CD4-positive, CD25-positive, alpha-beta regulatory T cell (primary cell): ENCODE results near the gene PPM1H. TPM values are rescaled to one million over a fixed set of nuclear protein-coding genes. Genes with fewer than 3 reads are reported as not detected.

Source experiments
- ATAC-seq, 2 donors: fragments of 150-1000 bp; cut with Tn5 transposase; one replicate each; pipeline ENCODE4 v1.10.0; 2021; ENCODE audit warnings: low read depth in 2 of 2, moderate number of reproducible peaks in 2 of 2, moderate library complexity in 1 of 2
- DNase-seq, 3 donors: peaks; one replicate each; pipeline versions ENCODE4 v3.0.0 to v3.0.0-alpha.2; 2012 to 2022; ENCODE audit warnings: mixed read lengths in 1 of 3
- H3K27ac ChIP-seq: one replicate; pipeline ENCODE4 v1.7.0; 2013; ENCODE audit warnings: mild to moderate bottlenecking, low read length; ENCODE audit not compliant: insufficient read depth, poor library complexity, severe bottlenecking
- H3K27me3 ChIP-seq: one replicate; pipeline ENCODE4 v1.7.0; 2013; ENCODE audit warnings: low read length; ENCODE audit not compliant: control insufficient read depth, insufficient read depth
- H3K36me3 ChIP-seq: one replicate; pipeline ENCODE4 v1.7.0; 2013; ENCODE audit warnings: mild to moderate bottlenecking, low read length, moderate library complexity; ENCODE audit not compliant: control insufficient read depth, insufficient read depth
- H3K4me1 ChIP-seq: 2 replicates; pipeline ENCODE4 v1.7.0; 2013; ENCODE audit warnings: mild to moderate bottlenecking, low read length; ENCODE audit not compliant: insufficient read depth, control insufficient read depth, poor library complexity, severe bottlenecking
- H3K4me3 ChIP-seq: one replicate; pipeline ENCODE4 v1.7.0; 2013; ENCODE audit warnings: low read depth, mild to moderate bottlenecking, low read length, moderate library complexity
- H3K9me3 ChIP-seq, 2 experiments: 1 replicate in 1 of 2; 2 replicates in 1 of 2; pipeline ENCODE4 v1.7.0; 2013; ENCODE audit warnings: low read length in 2 of 2, mild to moderate bottlenecking in 1 of 2, moderate library complexity in 1 of 2; ENCODE audit not compliant: control insufficient read depth in 2 of 2
- H3K27ac Mint-ChIP-seq, 3 donors: one replicate each; pipeline ENCODE4 v1.8.0; 2020 to 2022; ENCODE audit warnings: mild to moderate bottlenecking in 3 of 3, mixed read lengths in 3 of 3, moderate library complexity in 2 of 3
- H3K27me3 Mint-ChIP-seq: one replicate; pipeline ENCODE4 v1.8.0; 2022; ENCODE audit warnings: mild to moderate bottlenecking, mixed read lengths
- H3K36me3 Mint-ChIP-seq: one replicate; pipeline ENCODE4 v1.8.0; 2020; ENCODE audit warnings: mixed read lengths
- H3K4me1 Mint-ChIP-seq, 4 donors: one replicate each; pipeline ENCODE4 v1.8.0; 2020 to 2022; ENCODE audit warnings: mixed read lengths in 4 of 4, mild to moderate bottlenecking in 1 of 4
- H3K4me3 Mint-ChIP-seq, 4 donors: one replicate each; pipeline ENCODE4 v1.8.0; 2020 to 2022; ENCODE audit warnings: mild to moderate bottlenecking in 4 of 4, mixed read lengths in 4 of 4, moderate library complexity in 3 of 4
- H3K9me3 Mint-ChIP-seq, 7 donors: one replicate each; pipeline ENCODE4 v1.8.0; 2020 to 2022; ENCODE audit warnings: mixed read lengths in 7 of 7, mild to moderate bottlenecking in 3 of 7, moderate library complexity in 2 of 7
- polyA plus RNA-seq, 4 donors: library from polyadenylated mRNA; unstranded; fragments of 300-500 nt; fragmentation: Illumina TruSeq; gene quantifications; one replicate each; pipeline ENCODE4 v1.2.3, GENCODE V29; 2021
- total RNA-seq: library from RNA; stranded (reverse); gene quantifications from one replicate; pipeline ENCODE4 v1.2.3, GENCODE V29; 2022

PPM1H gene
- total and polyA plus RNA-seq, 5 donors from 2014 or later, result 0.03 to 0.99 TPM; not detected in 3

DNA sequence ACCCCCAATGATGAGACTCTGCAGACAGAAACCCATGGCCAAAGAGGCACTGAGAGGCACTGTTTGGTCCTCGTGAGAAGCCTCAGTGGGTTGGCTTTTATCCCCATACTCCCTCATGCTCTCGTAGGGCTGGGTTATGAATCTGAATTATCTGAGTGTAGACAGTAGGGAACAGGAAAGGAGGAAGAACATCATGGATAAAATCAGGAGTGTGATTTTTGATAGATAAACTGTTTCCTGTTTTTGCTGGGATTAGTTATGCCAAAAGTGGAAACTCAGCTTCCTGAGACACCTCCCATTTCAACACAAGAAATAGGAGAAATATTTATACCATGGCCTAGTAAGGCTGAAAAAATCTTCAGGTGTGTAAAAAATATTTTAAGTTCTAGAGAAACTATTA, 177.9 kb downstream of the PPM1H start:
- Mint-ChIP-seq H3K27ac (no peak overlapping the region), H3K27me3 (peaks cover 17% of the 10 kb centered on the region), H3K4me1 (no peaks in the 10 kb centered on the region), H3K9me3 (peaks cover 0 to 2% (median 0%) of the 10 kb centered on the region in 7 donors), H3K36me3 (no peaks in the 10 kb centered on the region), H3K4me3 (no peak overlapping the region)
- no peak for ATAC-seq
- Histone ChIP-seq H3K9me3 (no peaks in the 10 kb centered on the region), H3K27me3 (peaks cover 4% of the 10 kb centered on the region), H3K4me1 (no peaks in the 10 kb centered on the region), H3K27ac (no peak overlapping the region), H3K36me3 (no peaks in the 10 kb centered on the region), H3K4me3 (no peak overlapping the region)
- DNase-seq, result no peak

DNA sequence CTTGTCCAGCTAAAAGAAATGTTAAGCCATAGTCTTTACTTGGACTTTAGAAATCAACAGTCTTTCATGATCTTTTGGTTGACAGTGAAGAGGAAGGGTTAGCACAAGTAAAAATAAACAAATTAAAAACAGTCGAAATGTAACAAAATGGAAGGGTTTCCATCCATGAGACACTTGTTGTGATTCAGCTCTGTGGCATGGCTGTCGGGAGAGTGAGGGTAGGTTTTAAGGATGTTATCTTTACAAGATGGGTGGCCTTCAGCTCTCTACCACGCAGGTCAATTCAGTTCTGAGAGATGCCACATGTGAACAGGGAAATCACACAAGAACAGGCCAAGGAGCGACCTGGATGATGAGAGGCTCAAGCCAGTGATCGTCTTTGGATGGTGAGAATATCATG, 180.2 kb downstream of the PPM1H start:
- no peak overlapping the region for H3K4me3 Mint-ChIP-seq
- no peaks in the 10 kb centered on the region for H3K4me1 Mint-ChIP-seq
- Histone ChIP-seq H3K27me3 (peaks cover 9% of the 10 kb centered on the region), H3K9me3 (no peaks in the 10 kb centered on the region), H3K4me1 (no peaks in the 10 kb centered on the region), H3K27ac (no peak overlapping the region), H3K4me3 (no peak overlapping the region), H3K36me3 (no peaks in the 10 kb centered on the region)
- peaks cover 0 to 2% (median 0%) of the 10 kb centered on the region in 7 donors for H3K9me3 Mint-ChIP-seq
- H3K36me3 Mint-ChIP-seq, result no peaks in the 10 kb centered on the region
- peaks cover 35% of the 10 kb centered on the region for H3K27me3 Mint-ChIP-seq
- H3K27ac Mint-ChIP-seq, result no peak overlapping the region
- DNase-seq, result no peak
- ATAC-seq, result no peak

DNA sequence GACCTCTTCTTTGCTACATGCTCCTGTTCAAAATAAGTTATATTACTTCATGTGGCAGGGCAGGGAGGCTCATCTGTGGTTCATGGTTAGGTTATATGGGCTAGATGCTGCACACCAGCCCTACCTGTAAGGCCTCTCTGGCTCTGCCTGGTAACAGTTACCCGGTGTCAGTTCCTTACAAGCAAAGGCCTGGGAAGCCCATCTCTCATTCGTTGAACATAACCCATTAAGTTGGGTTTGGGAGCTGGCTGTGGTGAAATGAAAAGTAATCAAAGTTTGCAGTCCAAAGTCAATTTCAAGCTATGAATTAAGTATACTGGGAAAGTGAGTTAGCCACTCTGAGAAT, 183.2 kb downstream of the PPM1H start:
- peaks cover 0 to 2% (median 0%) of the 10 kb centered on the region in 7 donors for H3K9me3 Mint-ChIP-seq
- H3K4me1 Mint-ChIP-seq, result no peaks in the 10 kb centered on the region
- Histone ChIP-seq H3K4me1 (no peaks in the 10 kb centered on the region), H3K4me3 (no peak overlapping the region), H3K27me3 (peaks cover 11% of the 10 kb centered on the region), H3K36me3 (no peaks in the 10 kb centered on the region), H3K9me3 (no peaks in the 10 kb centered on the region), H3K27ac (no peak overlapping the region)
- DNase-seq (no peak), ATAC-seq (no peak)
- peaks cover 34% of the 10 kb centered on the region for H3K27me3 Mint-ChIP-seq
- H3K36me3 Mint-ChIP-seq, result no peaks in the 10 kb centered on the region
- no peak overlapping the region for H3K27ac Mint-ChIP-seq
- no peak overlapping the region for H3K4me3 Mint-ChIP-seq

DNA sequence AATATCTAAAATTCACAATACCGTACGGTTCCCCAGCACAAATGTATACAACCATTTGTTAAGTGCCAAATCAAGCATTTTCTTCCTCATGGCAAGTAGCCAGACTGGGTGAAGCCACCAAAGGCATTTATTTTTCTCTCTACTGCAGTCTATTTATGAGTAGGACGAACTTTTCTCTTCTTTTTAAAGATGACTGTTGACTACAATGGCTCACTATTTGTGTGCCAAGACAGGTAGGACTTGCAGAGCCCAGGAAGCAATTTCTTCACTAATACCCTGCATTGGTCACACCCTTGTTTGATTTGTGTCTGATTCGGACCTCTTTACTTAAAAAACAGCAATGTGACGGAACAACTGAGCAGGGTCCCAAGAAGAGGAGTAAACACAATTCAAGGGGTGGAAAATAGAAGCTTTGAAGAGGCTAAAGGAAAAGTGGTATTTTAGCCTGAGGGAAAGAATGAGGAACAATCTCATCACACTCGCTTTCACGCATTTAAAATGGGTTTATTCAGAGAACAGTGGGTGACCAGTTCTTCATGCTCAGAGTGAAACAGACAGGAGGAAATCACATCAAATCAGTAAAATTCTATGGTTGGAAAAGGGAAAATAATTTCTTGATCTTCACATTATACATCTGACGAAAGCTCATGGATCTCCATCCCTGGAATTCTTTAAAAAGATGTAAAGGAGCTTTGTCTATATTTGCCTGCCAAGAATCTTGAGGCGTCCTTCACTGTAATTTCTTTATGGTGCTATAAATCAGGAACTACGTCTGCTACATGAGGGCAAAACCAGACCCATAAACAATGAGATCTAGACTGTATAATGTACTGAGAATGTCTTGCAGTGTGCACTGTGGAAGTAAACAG, 183.8 kb downstream of the PPM1H start:
- H3K36me3 ChIP-seq, result no peaks in the 10 kb centered on the region
- ATAC-seq (no peak), DNase-seq (no peak)
- peaks cover 30% of the 10 kb centered on the region for H3K27me3 Mint-ChIP-seq
- H3K27ac Mint-ChIP-seq, result no peak overlapping the region
- peaks cover 0 to 2% (median 0%) of the 10 kb centered on the region in 7 donors for H3K9me3 Mint-ChIP-seq
- H3K9me3 ChIP-seq, result no peaks in the 10 kb centered on the region
- H3K4me1 ChIP-seq, result no peaks in the 10 kb centered on the region
- H3K36me3 Mint-ChIP-seq, result no peaks in the 10 kb centered on the region
- no peak overlapping the region for H3K27ac ChIP-seq
- H3K4me3 Mint-ChIP-seq, result no peak overlapping the region
- no peak overlapping the region for H3K4me3 ChIP-seq
- H3K27me3 ChIP-seq, result peaks cover 13% of the 10 kb centered on the region
- no peaks in the 10 kb centered on the region for H3K4me1 Mint-ChIP-seq

DNA sequence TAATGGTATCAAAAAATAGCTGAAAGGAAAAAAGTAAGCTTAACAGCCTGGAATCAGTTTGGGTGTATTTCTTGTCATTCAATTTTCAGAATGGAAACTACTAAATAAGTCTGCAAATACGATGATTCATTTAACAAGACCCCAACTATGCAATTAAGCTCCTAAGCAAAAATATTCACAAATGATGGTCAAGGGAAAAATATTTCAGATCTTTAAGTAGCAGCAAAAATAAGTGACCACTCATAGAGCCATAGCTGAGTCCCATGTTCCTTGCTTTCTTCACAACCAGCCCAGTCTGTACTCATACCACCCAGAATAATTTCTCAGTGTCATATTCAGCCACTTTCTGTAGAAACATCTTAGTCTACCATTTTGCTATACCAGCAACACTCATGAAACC, 185.4 kb downstream of the PPM1H start:
- H3K4me3 Mint-ChIP-seq, result no peak overlapping the region
- peaks cover 0 to 2% (median 0%) of the 10 kb centered on the region in 7 donors for H3K9me3 Mint-ChIP-seq
- H3K9me3 ChIP-seq, result no peaks in the 10 kb centered on the region
- no peaks in the 10 kb centered on the region for H3K36me3 ChIP-seq
- peaks cover 32% of the 10 kb centered on the region for H3K27me3 Mint-ChIP-seq
- no peaks in the 10 kb centered on the region for H3K4me1 Mint-ChIP-seq
- no peak overlapping the region for H3K27ac ChIP-seq
- DNase-seq, result no peak
- no peaks in the 10 kb centered on the region for H3K36me3 Mint-ChIP-seq
- no peak overlapping the region for H3K27ac Mint-ChIP-seq
- no peaks in the 10 kb centered on the region for H3K4me1 ChIP-seq
- peaks cover 13% of the 10 kb centered on the region for H3K27me3 ChIP-seq
- ATAC-seq, result no peak
- no peak overlapping the region for H3K4me3 ChIP-seq

DNA sequence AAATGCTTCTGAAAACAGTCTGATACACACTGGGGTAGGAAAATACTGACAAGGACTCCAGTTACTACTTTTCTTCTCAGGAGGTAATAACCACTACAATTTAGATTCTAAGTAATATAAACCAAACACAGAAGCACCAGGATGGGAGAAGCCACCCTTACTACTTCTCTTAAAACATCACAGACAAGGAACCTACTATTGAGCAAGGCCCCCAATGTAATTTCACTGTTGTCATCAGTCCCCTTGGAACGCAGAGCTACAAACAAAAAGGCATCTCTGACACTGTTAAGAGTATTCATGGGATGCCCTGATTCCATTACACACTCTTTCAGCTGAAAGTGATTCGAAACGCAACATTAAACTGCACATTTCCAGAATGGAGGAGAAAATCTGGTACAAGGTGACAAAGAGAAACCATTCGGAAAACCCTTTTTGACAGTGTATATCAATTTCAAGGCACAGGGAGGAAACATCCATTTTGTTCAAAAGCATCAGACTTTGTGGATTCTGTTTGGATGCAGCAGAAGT, 185.9 kb downstream of the PPM1H start:
- no peak overlapping the region for H3K4me3 Mint-ChIP-seq
- H3K36me3 Mint-ChIP-seq, result no peaks in the 10 kb centered on the region
- ATAC-seq (no peak), DNase-seq (no peak)
- no peaks in the 10 kb centered on the region for H3K4me1 ChIP-seq
- H3K36me3 ChIP-seq, result no peaks in the 10 kb centered on the region
- peaks cover 33% of the 10 kb centered on the region for H3K27me3 Mint-ChIP-seq
- no peak overlapping the region for H3K4me3 ChIP-seq
- H3K9me3 Mint-ChIP-seq, result no peaks in the 10 kb centered on the region
- no peaks in the 10 kb centered on the region for H3K9me3 ChIP-seq
- H3K27me3 ChIP-seq, result peaks cover 13% of the 10 kb centered on the region
- H3K4me1 Mint-ChIP-seq, result no peaks in the 10 kb centered on the region
- H3K27ac ChIP-seq, result no peak overlapping the region
- H3K27ac Mint-ChIP-seq, result no peak overlapping the region

DNA sequence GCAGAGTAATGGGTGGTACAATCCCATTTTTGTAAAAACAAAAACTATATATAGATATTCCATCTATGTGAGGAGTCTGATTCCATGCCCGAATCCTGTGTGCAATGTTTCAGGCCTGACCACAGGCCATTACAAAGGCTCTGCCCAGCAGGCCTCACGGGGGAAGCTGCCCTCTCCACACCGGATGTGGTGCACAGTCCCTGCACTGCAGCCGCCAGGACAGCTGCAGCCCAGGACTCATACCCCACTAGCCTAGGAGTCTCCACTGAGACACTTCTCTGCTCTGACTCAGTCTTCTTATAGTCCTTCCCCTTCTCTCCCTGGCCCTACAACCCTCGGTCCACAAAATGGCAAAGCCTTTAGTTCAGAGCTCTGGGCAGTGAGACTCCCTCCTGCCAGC, 190.4 kb downstream of the PPM1H start:
- Histone ChIP-seq H3K27me3 (peaks cover 2% of the 10 kb centered on the region), H3K9me3 (no peaks in the 10 kb centered on the region), H3K4me1 (no peaks in the 10 kb centered on the region), H3K4me3 (no peak overlapping the region), H3K27ac (no peak overlapping the region), H3K36me3 (no peaks in the 10 kb centered on the region)
- peaks cover 0 to 3% (median 0%) of the 10 kb centered on the region in 4 donors for H3K4me1 Mint-ChIP-seq
- ATAC-seq, result no peak
- H3K36me3 Mint-ChIP-seq, result no peaks in the 10 kb centered on the region
- H3K4me3 Mint-ChIP-seq, result no peak overlapping the region
- H3K27ac Mint-ChIP-seq, result no peak overlapping the region
- DNase-seq, result no peak
- H3K9me3 Mint-ChIP-seq, result no peaks in the 10 kb centered on the region
- H3K27me3 Mint-ChIP-seq, result peaks cover 10% of the 10 kb centered on the region
